ENCODE results near the gene GPR55. TPM values are rescaled to one million over a fixed set of nuclear protein-coding genes. Genes with fewer than 3 reads are reported as not detected.

Gene GPR55
- total RNA-seq, 1 experiment from 2014 or later: not detected

- H3K4me1 Mint-ChIP-seq (ENCODE audit: low read depth, unreplicated experiment): no peaks in the 10 kb centered on the region
- BruUV-seq (replicated peaks): no TSS peak
- no peaks in the 10 kb centered on the region for H3K9me3 ChIP-seq
- H3K27me3 Mint-ChIP-seq (ENCODE audit: insufficient read depth, unreplicated experiment): no peaks in the 10 kb centered on the region
- no peak for DNase-seq
- H3K27me3 ChIP-seq (replicated peaks; ENCODE audit: control insufficient read depth, insufficient read depth, low read length): no peaks in the 10 kb centered on the region
- H3K4me1 ChIP-seq: no peaks in the 10 kb centered on the region
- ChIA-PET POLR2A (no interaction called here), CTCF (no interaction called here)
- no peaks in the 10 kb centered on the region for H3K36me3 ChIP-seq (ENCODE audit: control insufficient read depth, insufficient read depth, low read length)
- no peaks in the 10 kb centered on the region for H3K36me3 Mint-ChIP-seq (ENCODE audit: insufficient read depth, unreplicated experiment)
- intact Hi-C loops (cut with micrococcal nuclease; ENCODE audit: unreplicated experiment): loop anchor here (5.0 kb wide), 1 partner anchor 47 kb away; no protein-coding TSS in a partner anchor
- no peak for TF ChIP-seq CTCF (IDR thresholded peaks at IDR 0.05; ENCODE audit: insufficient read depth in 1 of 2, low read depth in 1 of 2, low read length in 1 of 2, severe bottlenecking in 1 of 2, unreplicated experiment in 1 of 2)
- H3K9me3 Mint-ChIP-seq (ENCODE audit: unreplicated experiment): peaks cover 10% of the 10 kb centered on the region
- H3K4me3 ChIP-seq (ENCODE audit: low read depth, low read length): no peak overlapping the region
- H3K27ac Mint-ChIP-seq (ENCODE audit: unreplicated experiment): no peak overlapping the region
- no peak overlapping the region for H3K4me3 Mint-ChIP-seq (ENCODE audit: unreplicated experiment)
These were observed 15.4 kb upstream of the GPR55 start for GRCh38 chr2:230940471-230940815.

- H3K4me1 Mint-ChIP-seq (ENCODE audit: low read depth, unreplicated experiment): no peaks in the 10 kb centered on the region
- BruUV-seq (replicated peaks): no TSS peak
- H3K36me3 Mint-ChIP-seq (ENCODE audit: insufficient read depth, unreplicated experiment): no peaks in the 10 kb centered on the region
- no peaks in the 10 kb centered on the region for H3K27me3 ChIP-seq (replicated peaks; ENCODE audit: control insufficient read depth, insufficient read depth, low read length)
- no peak overlapping the region for H3K4me3 Mint-ChIP-seq (ENCODE audit: unreplicated experiment)
- CTCF ChIA-PET: no interaction called here
- no peaks in the 10 kb centered on the region for H3K36me3 ChIP-seq (ENCODE audit: control insufficient read depth, insufficient read depth, low read length)
- no peak for TF ChIP-seq CTCF (IDR thresholded peaks at IDR 0.05; ENCODE audit: insufficient read depth in 1 of 2, low read depth in 1 of 2, low read length in 1 of 2, severe bottlenecking in 1 of 2, unreplicated experiment in 1 of 2)
- H3K9me3 Mint-ChIP-seq (ENCODE audit: unreplicated experiment): peaks cover 12% of the 10 kb centered on the region
- no peaks in the 10 kb centered on the region for H3K4me1 ChIP-seq
- no peak overlapping the region for H3K4me3 ChIP-seq (ENCODE audit: low read depth, low read length)
- H3K27me3 Mint-ChIP-seq (ENCODE audit: insufficient read depth, unreplicated experiment): no peaks in the 10 kb centered on the region
- no peak for DNase-seq
- POLR2A ChIA-PET: no interaction called here
- no peak overlapping the region for H3K27ac Mint-ChIP-seq (ENCODE audit: unreplicated experiment)
- intact Hi-C loops (cut with micrococcal nuclease; ENCODE audit: unreplicated experiment): loop anchor here (5.0 kb wide), 1 partner anchor 47 kb away; no protein-coding TSS in a partner anchor
- H3K9me3 ChIP-seq: no peaks in the 10 kb centered on the region
These were observed 14.8 kb upstream of the GPR55 start for GRCh38 chr2:230939691-230940470.

- intact Hi-C loops (cut with micrococcal nuclease; ENCODE audit: unreplicated experiment): no loop called here
- Histone ChIP-seq H3K9me3 (no peaks in the 10 kb centered on the region), H3K4me1 (no peaks in the 10 kb centered on the region), H3K27me3 (replicated peaks; ENCODE audit: control insufficient read depth, insufficient read depth, low read length) (no peaks in the 10 kb centered on the region), H3K4me3 (ENCODE audit: low read depth, low read length) (no peak overlapping the region), H3K36me3 (ENCODE audit: control insufficient read depth, insufficient read depth, low read length) (no peaks in the 10 kb centered on the region)
- no peak for DNase-seq
- Mint-ChIP-seq H3K4me1 (ENCODE audit: low read depth, unreplicated experiment) (no peaks in the 10 kb centered on the region), H3K27ac (ENCODE audit: unreplicated experiment) (no peak overlapping the region), H3K27me3 (ENCODE audit: insufficient read depth, unreplicated experiment) (no peaks in the 10 kb centered on the region), H3K9me3 (ENCODE audit: unreplicated experiment) (peaks cover 12% of the 10 kb centered on the region), H3K36me3 (ENCODE audit: insufficient read depth, unreplicated experiment) (no peaks in the 10 kb centered on the region), H3K4me3 (ENCODE audit: unreplicated experiment) (no peak overlapping the region)
- ChIA-PET POLR2A (no interaction called here), CTCF (no interaction called here)
- BruUV-seq (replicated peaks): no TSS peak
- no peak for TF ChIP-seq CTCF (IDR thresholded peaks at IDR 0.05; ENCODE audit: insufficient read depth in 1 of 2, low read depth in 1 of 2, low read length in 1 of 2, severe bottlenecking in 1 of 2, unreplicated experiment in 1 of 2)
These were observed 14.1 kb upstream of the GPR55 start for GRCh38 chr2:230939066-230939591.
